Nephron progenitor cell (in vitro differentiated cells): ENCODE data around the gene C6orf132.

Experiments
- DNase-seq: peaks from one replicate; pipeline ENCODE4 v3.0.0; 2021
- H3K27ac Mint-ChIP-seq: 2 replicates; pipeline ENCODE4 v1.8.0; 2021; ENCODE audit warnings: mild to moderate bottlenecking, moderate library complexity, mixed read lengths
- H3K27me3 Mint-ChIP-seq: 2 replicates; pipeline ENCODE4 v1.8.0; 2021; ENCODE audit warnings: mild to moderate bottlenecking, low read depth, mixed read lengths; ENCODE audit not compliant: poor library complexity
- H3K36me3 Mint-ChIP-seq: 2 replicates; pipeline ENCODE4 v1.8.0; 2021; ENCODE audit warnings: low read depth, mixed read lengths
- H3K4me1 Mint-ChIP-seq: 2 replicates; pipeline ENCODE4 v1.8.0; 2021; ENCODE audit warnings: mixed read lengths
- H3K4me3 Mint-ChIP-seq: 2 replicates; pipeline ENCODE4 v1.8.0; 2021; ENCODE audit warnings: mild to moderate bottlenecking, moderate library complexity, mixed read lengths
- H3K9me3 Mint-ChIP-seq: 2 replicates; pipeline ENCODE4 v1.8.0; 2021; ENCODE audit warnings: mild to moderate bottlenecking, moderate library complexity, mixed read lengths
- CTCF ChIP-seq: fragments of 200-600 bp; sonication (generic); IDR thresholded peaks from 2 replicates; pipeline ENCODE4 v1.5.0; 2021; ENCODE audit warnings: antibody characterized with exemption

Gene C6orf132

GRCh38 chr6:42110683-42111082 lies 31.7 kb downstream of the C6orf132 start:
- Mint-ChIP-seq H3K27ac (no peak overlapping the region), H3K36me3 (peaks cover 5% of the 10 kb centered on the region), H3K4me1 (peaks cover 47% of the 10 kb centered on the region), H3K9me3 (peaks cover 7% of the 10 kb centered on the region), H3K4me3 (no peak overlapping the region), H3K27me3 (peaks cover 5% of the 10 kb centered on the region)
- DNase-seq, result no peak
- TF ChIP-seq CTCF, result no peak

GRCh38 chr6:42108071-42108470 lies 34.3 kb downstream of the C6orf132 start:
- no peak for DNase-seq
- no peak overlapping the region for H3K4me3 Mint-ChIP-seq
- peaks cover 7% of the 10 kb centered on the region for H3K9me3 Mint-ChIP-seq
- H3K27me3 Mint-ChIP-seq, result peaks cover 9% of the 10 kb centered on the region
- no peak overlapping the region for H3K27ac Mint-ChIP-seq
- TF ChIP-seq CTCF, result no peak
- peaks cover 47% of the 10 kb centered on the region for H3K4me1 Mint-ChIP-seq
- peaks cover 6% of the 10 kb centered on the region for H3K36me3 Mint-ChIP-seq

GRCh38 chr6:42106112-42107023 lies 36.1 kb downstream of the C6orf132 start:
- peaks cover 7% of the 10 kb centered on the region for H3K9me3 Mint-ChIP-seq
- H3K36me3 Mint-ChIP-seq, result peaks cover 6% of the 10 kb centered on the region
- H3K27ac Mint-ChIP-seq, result peak overlapping the region; percentile 64
- no peak for TF ChIP-seq CTCF
- peaks cover 60% of the 10 kb centered on the region for H3K4me1 Mint-ChIP-seq
- peak overlapping the region; percentile 40 for H3K4me3 Mint-ChIP-seq
- no peak for DNase-seq
- H3K27me3 Mint-ChIP-seq, result peaks cover 13% of the 10 kb centered on the region

- Mint-ChIP-seq H3K36me3 (peaks cover 6% of the 10 kb centered on the region), H3K27me3 (peaks cover 16% of the 10 kb centered on the region), H3K27ac (no peak overlapping the region), H3K4me3 (peak overlapping the region; percentile 40), H3K4me1 (peaks cover 64% of the 10 kb centered on the region), H3K9me3 (peaks cover 5% of the 10 kb centered on the region)
- TF ChIP-seq CTCF, result no peak
- DNase-seq, result no peak
These were observed 36.7 kb downstream of the C6orf132 start for GRCh38 chr6:42105709-42106108.

GRCh38 chr6:42105156-42105648 lies 37.2 kb downstream of the C6orf132 start:
- no peak overlapping the region for H3K27ac Mint-ChIP-seq
- H3K4me1 Mint-ChIP-seq, result peaks cover 68% of the 10 kb centered on the region
- H3K9me3 Mint-ChIP-seq, result peaks cover 3% of the 10 kb centered on the region
- DNase-seq, result no peak
- H3K4me3 Mint-ChIP-seq, result peak overlapping the region; percentile 20
- no peak for TF ChIP-seq CTCF
- H3K27me3 Mint-ChIP-seq, result peaks cover 16% of the 10 kb centered on the region
- peaks cover 6% of the 10 kb centered on the region for H3K36me3 Mint-ChIP-seq

GRCh38 chr6:42104804-42105125 lies 37.7 kb downstream of the C6orf132 start:
- peak overlapping the region; percentile 20 for H3K4me3 Mint-ChIP-seq
- no peak for DNase-seq
- H3K4me1 Mint-ChIP-seq, result peaks cover 70% of the 10 kb centered on the region
- no peak for TF ChIP-seq CTCF
- H3K27ac Mint-ChIP-seq, result no peak overlapping the region
- H3K27me3 Mint-ChIP-seq, result peaks cover 18% of the 10 kb centered on the region
- H3K36me3 Mint-ChIP-seq, result peaks cover 6% of the 10 kb centered on the region
- H3K9me3 Mint-ChIP-seq, result peaks cover 3% of the 10 kb centered on the region
